ENCODE data around the gene DAPK3. TPM values are rescaled to one million over a fixed set of nuclear protein-coding genes. Genes with fewer than 3 reads are reported as not detected.
"Not testable (repeated sequence)": the region's sequence is repeated elsewhere in the genome, so short reads cannot be mapped to it uniquely, and the experiment has no call there.

The DAPK3 gene
- total and polyA plus RNA-seq, 8 donors: 20.6 to 61.4 (median 30.4) TPM

GRCh38 chr19:4009990-4010807 is 39.3 kb upstream of the DAPK3 start:
- peaks cover 17 to 57% (median 53%) of the 10 kb centered on the region in 3 donors for H3K4me1 ChIP-seq
- 39 to 45% methylated on average over 24 of the region's 24 CpGs for WGBS, 2 donors
- H3K4me3 ChIP-seq: peak overlapping the region in 3 of 4 donors; percentile 1 to 94 (median 26)

GRCh38 chr19:4007836-4008539 is 37.1 kb upstream of the DAPK3 start:
- Histone ChIP-seq H3K9me3 (no peaks in the 10 kb centered on the region), H3K36me3 (no peaks in the 10 kb centered on the region), H3K27ac (peak overlapping the region; percentile 48 to 84 (median 74)), H3K27me3 (no peaks in the 10 kb centered on the region), H3K4me3 (peak overlapping the region; percentile 90 to 97 (median 94)), H3K4me1 (peaks cover 15 to 35% (median 34%) of the 10 kb centered on the region in 3 donors)
- intact Hi-C loops (cut with DNase I): no loop called here
- peak in 1 of 4 donors; percentile 0 for ATAC-seq
- no peak for FAIRE-seq
- 1% methylated on average over 36 to 55 of the region's 55 CpGs for WGBS, 2 donors
- DNase-seq: peak in 3 of 6 donors; percentile 51 to 83 (median 66)
- no peak for TF ChIP-seq CTCF (IDR thresholded peaks at IDR 0.05)

More at GRCh38 chr19:4009990-4010807, 39.3 kb upstream of the DAPK3 start:
- FAIRE-seq (no peak), DNase-seq (peak; percentile 55 to 76 (median 64)), ATAC-seq (peak in 3 of 4 donors; percentile 0 to 15 (median 6))
- Histone ChIP-seq H3K36me3 (peaks cover 0 to 9% (median 2%) of the 10 kb centered on the region in 3 donors), H3K27me3 (no peaks in the 10 kb centered on the region), H3K9me3 (no peaks in the 10 kb centered on the region), H3K27ac (peak overlapping the region in 2 of 4 donors; percentile 75 to 84)
- no peak for TF ChIP-seq CTCF (IDR thresholded peaks at IDR 0.05)
- intact Hi-C loops (cut with DNase I): no loop called here

- H3K27me3 ChIP-seq: no peaks in the 10 kb centered on the region
- WGBS, 2 donors: 0 to 1% methylated on average over 58 to 91 of the region's 91 CpGs
- H3K36me3 ChIP-seq: no peaks in the 10 kb centered on the region
- intact Hi-C loops (cut with DNase I): no loop called here
- peaks cover 9 to 30% (median 27%) of the 10 kb centered on the region in 3 donors for H3K4me1 ChIP-seq
- FAIRE-seq (no peak), ATAC-seq (peak; percentile 84 to 91 (median 90)), DNase-seq (peak; percentile 93 to 99 (median 97))
- H3K27ac ChIP-seq: peak within 1 kb of the TSS; percentile 52 to 86 (median 74)
- TF ChIP-seq CTCF (IDR thresholded peaks at IDR 0.05): no peak
- no peaks in the 10 kb centered on the region for H3K9me3 ChIP-seq
- peak within 1 kb of the TSS; percentile 90 to 97 (median 94) for H3K4me3 ChIP-seq
Observed at GRCh38 chr19:4007021-4007835, 36.3 kb upstream of the DAPK3 start, which contains the start of gene PIAS4. TSS of gene PIAS4 (plus strand) at chr19:4007736. CDS start at chr19:4007761, 25 bp downstream.

GRCh38 chr19:4005436-4005835 is 34.5 kb upstream of the DAPK3 start:
- H3K9me3 ChIP-seq; intact Hi-C loops (cut with DNase I); H3K27ac ChIP-seq; H3K4me3 ChIP-seq; ATAC-seq; H3K36me3 ChIP-seq; H3K27me3 ChIP-seq; DNase-seq; FAIRE-seq: not testable (repeated sequence)
- 94 to 98% methylated on average over 9 of the region's 9 CpGs for WGBS, 2 donors
- peaks cover 4 to 17% (median 15%) of the 10 kb centered on the region in 3 donors for H3K4me1 ChIP-seq

GRCh38 chr19:4000798-4001197 is 29.9 kb upstream of the DAPK3 start:
- H3K36me3 ChIP-seq; H3K4me3 ChIP-seq; H3K4me1 ChIP-seq; DNase-seq; H3K9me3 ChIP-seq; H3K27me3 ChIP-seq; intact Hi-C loops (cut with DNase I); FAIRE-seq; ATAC-seq; H3K27ac ChIP-seq: not testable (repeated sequence)
- WGBS, 2 donors: 82 to 83% methylated on average over 5 of the region's 5 CpGs

- DNase-seq; intact Hi-C loops (cut with DNase I); H3K9me3 ChIP-seq; H3K4me1 ChIP-seq; ATAC-seq; H3K27ac ChIP-seq; FAIRE-seq; H3K4me3 ChIP-seq; H3K27me3 ChIP-seq; H3K36me3 ChIP-seq: not testable (repeated sequence)
- WGBS, 2 donors: 82 to 83% methylated on average over 29 of the region's 29 CpGs
Observed at GRCh38 chr19:3998667-3999412, 27.9 kb upstream of the DAPK3 start.
